Fibroblast of lung (primary cell): ENCODE data around the gene FGFR3.

Experiments
- CTCF ChIP-seq, 2 donors: IDR thresholded peaks in 1 of 2; conservative IDR thresholded peaks in 1 of 2; 1 replicate in 1 of 2; 2 replicates in 1 of 2; pipeline ENCODE4 v1.5.1; 2011 to 2012; ENCODE audit warnings: low read length in 2 of 2, control low read depth in 1 of 2, inconsistent platforms in 1 of 2, low read depth in 1 of 2, mild to moderate bottlenecking in 1 of 2
- EZH2 ChIP-seq: IDR thresholded peaks from 2 replicates; pipeline ENCODE4 v1.5.1; 2012; ENCODE audit warnings: low read length, control low read depth, mild to moderate bottlenecking; ENCODE audit errors: missing control alignments

GRCh38 chr4:1821679-1822567 is 28.8 kb downstream of the FGFR3 start:
- TF ChIP-seq CTCF (conservative IDR thresholded peaks at IDR 0.05 in 1 of 2, IDR thresholded peaks at IDR 0.05 in 1 of 2; ENCODE audit: low read depth in 1 of 2, low read length in 2 of 2) (no peak), EZH2 (no peak)
